Stomach (tissue), 4 donors: ENCODE measurements around the gene ENC1.

Source experiments
- POLR2A ChIP-seq, 4 donors: fragments of 450-650 bp; IDR thresholded peaks; one replicate each; pipeline ENCODE4 v1.6.1; 2016; ENCODE audit warnings: antibody characterized with exemption in 4 of 4, control low read depth in 2 of 4, mild to moderate bottlenecking in 1 of 4, moderate library complexity in 1 of 4
- TF ChIP-seq, protein P1 (sequence below), 7 experiments: fragments of 450-650 bp in 4 of 7; fragments of 200-600 bp in 3 of 7; sonication (generic) in 3 of 7; IDR thresholded peaks; one replicate each; pipeline ENCODE4 v1.5.1; 2016 to 2019; ENCODE audit warnings: antibody characterized with exemption in 7 of 7, control low read depth in 2 of 7, mild to moderate bottlenecking in 1 of 7

DNA sequence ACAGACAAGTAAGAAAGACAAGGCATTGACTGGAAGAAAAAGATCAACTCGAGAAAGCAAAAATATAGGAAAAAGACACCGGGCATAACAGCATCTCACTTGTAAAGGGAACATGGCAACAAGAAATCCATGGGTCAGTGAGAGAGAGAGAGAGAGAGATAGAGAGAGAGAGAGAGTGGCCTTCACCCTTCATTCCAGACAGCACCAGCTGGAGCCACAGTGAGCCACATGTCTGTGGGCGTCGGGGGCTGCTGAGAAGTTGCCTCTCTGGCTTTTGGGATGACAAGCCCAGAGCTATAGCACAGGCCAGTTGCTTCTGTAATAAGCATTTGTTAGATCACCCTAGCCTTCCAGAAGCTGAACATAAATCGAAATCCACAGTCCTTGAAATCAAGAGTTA is 20.3 kb upstream of the ENC1 start:
- no peak for TF ChIP-seq POLR2A (IDR thresholded peaks at IDR 0.05)
- TF ChIP-seq, protein P1, sequence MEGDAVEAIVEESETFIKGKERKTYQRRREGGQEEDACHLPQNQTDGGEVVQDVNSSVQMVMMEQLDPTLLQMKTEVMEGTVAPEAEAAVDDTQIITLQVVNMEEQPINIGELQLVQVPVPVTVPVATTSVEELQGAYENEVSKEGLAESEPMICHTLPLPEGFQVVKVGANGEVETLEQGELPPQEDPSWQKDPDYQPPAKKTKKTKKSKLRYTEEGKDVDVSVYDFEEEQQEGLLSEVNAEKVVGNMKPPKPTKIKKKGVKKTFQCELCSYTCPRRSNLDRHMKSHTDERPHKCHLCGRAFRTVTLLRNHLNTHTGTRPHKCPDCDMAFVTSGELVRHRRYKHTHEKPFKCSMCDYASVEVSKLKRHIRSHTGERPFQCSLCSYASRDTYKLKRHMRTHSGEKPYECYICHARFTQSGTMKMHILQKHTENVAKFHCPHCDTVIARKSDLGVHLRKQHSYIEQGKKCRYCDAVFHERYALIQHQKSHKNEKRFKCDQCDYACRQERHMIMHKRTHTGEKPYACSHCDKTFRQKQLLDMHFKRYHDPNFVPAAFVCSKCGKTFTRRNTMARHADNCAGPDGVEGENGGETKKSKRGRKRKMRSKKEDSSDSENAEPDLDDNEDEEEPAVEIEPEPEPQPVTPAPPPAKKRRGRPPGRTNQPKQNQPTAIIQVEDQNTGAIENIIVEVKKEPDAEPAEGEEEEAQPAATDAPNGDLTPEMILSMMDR (IDR thresholded peaks at IDR 0.05): no peak
